ENCODE measurements around the gene SSUH2.
"Not testable (repeated sequence)": the region's sequence is repeated elsewhere in the genome, so short reads cannot be mapped to it uniquely, and the experiment has no call there.

SSUH2 gene, protein sequence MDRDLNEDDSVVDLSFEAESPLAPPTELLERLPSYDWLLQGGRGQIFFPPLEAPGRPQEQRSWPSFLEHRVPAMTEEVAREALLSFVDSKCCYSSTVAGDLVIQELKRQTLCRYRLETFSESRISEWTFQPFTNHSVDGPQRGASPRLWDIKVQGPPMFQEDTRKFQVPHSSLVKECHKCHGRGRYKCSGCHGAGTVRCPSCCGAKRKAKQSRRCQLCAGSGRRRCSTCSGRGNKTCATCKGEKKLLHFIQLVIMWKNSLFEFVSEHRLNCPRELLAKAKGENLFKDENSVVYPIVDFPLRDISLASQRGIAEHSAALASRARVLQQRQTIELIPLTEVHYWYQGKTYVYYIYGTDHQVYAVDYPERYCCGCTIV

DNA sequence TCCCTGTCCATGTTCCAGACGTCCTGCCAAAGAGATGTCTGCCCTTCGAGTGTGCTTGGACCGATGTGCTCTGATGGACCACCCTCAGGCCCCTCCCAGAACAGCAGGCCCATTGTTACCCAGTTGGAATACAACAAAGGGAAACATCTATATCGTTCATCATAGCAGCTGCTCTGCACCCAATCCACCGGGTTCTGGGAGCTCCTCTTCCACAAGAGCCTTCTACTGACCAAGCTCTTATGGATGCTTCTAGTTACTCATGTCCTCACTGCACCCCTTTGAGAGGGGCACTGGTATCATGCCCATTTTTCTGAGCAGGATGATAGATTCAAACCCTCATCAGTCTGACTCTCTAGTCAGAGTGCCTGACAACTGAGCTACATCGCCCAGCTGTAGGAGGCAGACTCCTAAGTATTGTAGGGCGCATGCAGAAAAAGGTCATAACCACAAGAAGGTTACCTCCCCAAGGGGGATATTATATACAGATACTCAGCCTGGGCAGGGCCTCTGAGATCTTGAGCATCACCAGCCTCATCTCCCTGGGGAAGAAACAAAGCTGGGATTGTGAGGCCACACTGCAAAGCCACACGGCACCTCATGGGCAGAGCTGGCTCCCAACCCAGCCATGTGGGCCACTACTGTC, at the start of gene SSUH2:
Gene SSUH2 (minus strand): TSS at position 51 of the 643 bp plus-strand sequence. CDS start 40 bp downstream, at position 11.
- TF ChIP-seq ZFX (IDR thresholded peaks at IDR 0.05), result no peak
- TF ChIP-seq, protein P1, sequence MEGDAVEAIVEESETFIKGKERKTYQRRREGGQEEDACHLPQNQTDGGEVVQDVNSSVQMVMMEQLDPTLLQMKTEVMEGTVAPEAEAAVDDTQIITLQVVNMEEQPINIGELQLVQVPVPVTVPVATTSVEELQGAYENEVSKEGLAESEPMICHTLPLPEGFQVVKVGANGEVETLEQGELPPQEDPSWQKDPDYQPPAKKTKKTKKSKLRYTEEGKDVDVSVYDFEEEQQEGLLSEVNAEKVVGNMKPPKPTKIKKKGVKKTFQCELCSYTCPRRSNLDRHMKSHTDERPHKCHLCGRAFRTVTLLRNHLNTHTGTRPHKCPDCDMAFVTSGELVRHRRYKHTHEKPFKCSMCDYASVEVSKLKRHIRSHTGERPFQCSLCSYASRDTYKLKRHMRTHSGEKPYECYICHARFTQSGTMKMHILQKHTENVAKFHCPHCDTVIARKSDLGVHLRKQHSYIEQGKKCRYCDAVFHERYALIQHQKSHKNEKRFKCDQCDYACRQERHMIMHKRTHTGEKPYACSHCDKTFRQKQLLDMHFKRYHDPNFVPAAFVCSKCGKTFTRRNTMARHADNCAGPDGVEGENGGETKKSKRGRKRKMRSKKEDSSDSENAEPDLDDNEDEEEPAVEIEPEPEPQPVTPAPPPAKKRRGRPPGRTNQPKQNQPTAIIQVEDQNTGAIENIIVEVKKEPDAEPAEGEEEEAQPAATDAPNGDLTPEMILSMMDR (conservative IDR thresholded peaks at IDR 0.05), result no peak
- H3K27ac ChIP-seq, result no peak within 1 kb of the TSS

DNA sequence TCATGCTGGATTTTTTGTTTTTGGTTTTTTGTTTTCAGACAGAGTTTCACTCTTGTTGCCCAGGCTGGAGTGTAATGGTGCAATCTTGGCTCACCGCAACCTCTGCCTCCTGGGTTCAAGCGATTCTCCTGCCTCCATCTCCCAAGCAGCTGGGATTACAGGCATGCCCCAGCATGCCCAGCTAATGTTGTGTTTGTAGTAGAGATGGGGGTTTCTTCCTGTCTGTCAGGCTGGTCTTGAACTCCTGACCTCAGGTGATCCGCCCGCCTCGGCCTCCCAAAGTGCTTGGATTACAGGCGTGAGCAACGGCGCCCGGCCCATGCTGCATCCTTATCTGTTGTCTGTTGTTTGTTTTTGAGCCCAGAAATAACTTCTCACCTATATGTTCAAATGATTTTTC, 46.7 kb upstream of the SSUH2 start:
- not testable (repeated sequence) for H3K27ac ChIP-seq

DNA sequence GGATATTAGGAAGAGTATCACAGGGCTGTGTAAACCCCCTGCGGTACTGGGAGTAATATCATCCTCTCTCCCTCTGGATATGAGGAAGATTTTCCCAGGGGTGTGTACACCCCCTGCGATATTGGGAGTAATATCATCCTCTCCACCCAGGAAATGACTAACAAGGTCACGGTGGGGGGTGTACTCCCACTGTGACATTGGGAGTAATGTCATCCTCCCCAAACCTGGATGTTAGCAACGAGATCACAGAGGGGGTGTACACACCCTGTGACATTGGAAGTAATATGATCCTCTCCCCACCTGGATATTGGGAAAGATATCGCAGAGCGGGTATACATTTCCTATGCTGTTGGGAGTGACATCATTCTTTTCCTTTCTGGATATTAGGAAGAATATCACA, 40.4 kb upstream of the SSUH2 start:
- not testable (repeated sequence) for H3K27ac ChIP-seq

DNA sequence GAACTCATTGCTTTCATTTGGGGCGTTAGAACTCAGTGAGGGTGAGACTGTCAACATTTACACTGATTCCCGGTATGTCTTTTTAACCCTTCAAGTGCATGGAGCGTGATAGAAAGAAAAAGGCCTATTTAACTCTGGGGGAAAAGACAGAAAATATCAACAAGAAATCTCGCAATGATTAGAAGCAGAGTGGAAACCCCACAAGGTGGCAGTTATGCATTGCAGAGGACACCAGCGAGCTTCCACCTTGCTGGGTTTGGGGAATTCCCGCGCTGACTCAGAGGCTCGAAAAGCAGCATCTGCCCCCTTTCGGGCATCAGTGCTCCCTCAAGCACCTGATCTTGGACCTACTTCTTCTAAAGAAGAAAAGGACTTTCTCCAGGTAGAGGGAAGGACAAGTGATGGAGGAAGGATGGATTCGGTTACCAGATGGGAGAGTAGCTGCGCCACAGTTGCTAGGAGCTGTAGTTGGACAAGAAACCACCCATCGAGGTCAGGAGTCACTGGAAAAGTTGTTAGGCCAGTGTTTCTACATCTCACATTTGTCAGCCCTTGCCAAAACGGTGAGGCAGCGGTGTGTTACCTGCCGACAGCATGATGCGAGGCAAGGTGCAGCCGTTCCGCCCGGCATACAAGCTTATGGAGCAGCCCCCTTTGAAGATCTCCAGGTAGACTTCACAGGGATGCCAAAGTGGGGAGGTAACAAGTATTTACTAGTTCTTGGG, 38.4 kb upstream of the SSUH2 start:
- not testable (repeated sequence) for H3K27ac ChIP-seq

DNA sequence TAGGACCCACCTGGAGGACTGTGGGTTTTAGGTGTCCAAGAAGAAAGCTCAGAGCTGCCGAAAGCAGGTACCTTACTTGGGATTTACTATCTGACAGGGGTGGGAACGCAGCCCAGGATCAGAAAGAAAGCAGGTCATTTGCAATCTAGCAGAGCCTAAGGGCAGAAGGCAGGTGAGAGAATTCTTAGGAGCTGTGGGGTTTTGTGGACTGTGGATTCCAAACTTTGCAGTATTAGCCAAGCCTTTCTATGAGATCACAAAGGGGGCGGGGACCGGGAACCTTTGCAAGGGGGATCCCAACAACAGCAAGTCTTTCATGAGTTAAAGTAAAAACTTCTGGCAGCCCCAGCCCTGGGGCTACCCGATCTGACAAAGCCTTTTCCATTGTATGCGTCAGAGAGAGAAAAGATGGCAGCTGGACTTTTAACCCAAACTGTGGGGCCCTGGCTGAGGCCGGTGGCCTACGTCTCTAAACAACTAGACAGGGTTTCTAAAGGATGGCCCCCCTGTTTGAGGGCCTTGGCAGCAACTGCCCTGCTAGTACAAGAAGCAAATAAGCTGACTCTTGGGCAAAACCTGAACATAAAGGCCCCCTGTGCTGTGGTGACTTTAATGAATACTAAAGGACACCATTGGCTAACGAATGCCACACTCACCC, 37.4 kb upstream of the SSUH2 start:
- H3K27ac ChIP-seq, result not testable (repeated sequence)

DNA sequence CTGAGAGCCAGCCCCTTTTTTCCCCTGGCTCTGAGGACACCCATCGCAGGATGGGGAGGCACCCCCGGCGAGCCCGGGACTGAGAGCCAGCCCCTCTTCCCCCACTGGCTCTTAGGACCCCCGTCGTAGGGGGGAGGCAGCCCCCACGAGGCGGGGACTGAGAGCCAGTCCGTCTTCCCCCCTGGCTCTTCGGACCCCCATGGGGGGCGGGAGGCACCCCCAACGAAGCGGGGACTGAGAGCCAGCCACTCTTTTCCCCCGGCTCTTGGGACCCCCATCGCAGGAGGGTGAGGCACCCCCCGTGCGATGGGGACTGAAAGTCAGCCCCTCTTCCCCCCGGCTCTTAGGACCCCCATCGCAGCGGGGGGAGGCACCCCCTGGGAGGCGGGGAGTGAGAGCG, 36.8 kb upstream of the SSUH2 start:
- TF ChIP-seq ZFX (IDR thresholded peaks at IDR 0.05), result no peak
- TF ChIP-seq, protein P1 (conservative IDR thresholded peaks at IDR 0.05), result no peak
- H3K27ac ChIP-seq, result no peak overlapping the region

DNA sequence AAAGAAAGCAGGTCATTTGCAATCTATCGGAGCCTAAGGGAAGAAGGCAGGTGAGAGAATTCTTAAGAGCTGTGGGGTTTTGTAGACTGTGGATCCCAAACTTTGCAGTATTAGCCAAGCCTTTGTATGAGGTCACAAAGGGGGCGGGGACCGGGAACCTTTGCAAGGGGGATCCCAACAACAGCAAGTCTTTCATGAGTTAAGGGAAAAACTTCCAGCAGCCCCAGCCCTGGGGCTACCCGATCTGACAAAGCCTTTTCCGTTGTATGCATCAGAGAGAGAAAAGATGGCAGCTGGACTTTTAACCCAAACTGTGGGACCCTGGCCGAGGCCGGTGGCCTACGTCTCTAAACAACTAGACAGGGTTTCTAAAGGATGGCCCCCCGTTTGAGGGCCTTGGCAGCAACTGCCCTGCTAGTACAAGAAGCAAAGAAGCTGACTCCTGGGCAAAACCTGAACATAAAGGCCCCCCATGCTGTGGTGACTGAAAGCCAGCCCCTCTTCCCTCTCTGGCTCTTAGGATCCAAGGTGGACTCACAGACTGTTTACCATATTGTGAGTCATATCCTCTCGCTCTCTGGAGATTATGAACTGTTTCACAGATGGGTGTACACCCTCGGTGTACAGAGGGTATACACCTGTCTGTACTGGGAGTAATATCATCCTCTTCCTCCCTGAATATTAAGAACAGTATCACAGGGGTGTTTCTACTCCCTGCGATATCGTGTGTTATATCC, 35.4 kb upstream of the SSUH2 start:
- H3K27ac ChIP-seq, result not testable (repeated sequence)

DNA sequence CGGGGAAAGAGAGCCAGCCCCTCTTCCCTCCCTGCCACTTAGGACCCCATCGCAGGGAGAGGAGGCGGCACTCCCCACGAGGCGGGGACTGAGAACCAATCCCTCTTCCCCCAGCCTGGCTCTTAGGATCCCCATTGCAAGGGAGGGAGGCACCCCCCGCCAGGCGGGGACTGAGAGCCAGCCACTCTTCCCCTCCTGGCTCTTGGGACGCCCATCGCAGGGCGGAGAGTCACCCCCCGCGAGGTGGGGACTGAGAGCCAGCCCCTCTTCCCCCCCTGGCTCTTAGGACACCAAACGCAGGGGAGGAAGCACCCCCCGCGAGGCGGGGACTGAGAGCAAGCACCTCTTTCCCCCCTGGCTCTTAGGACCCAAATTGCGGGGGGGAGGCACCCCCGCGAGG, 34.2 kb upstream of the SSUH2 start:
- TF ChIP-seq, protein P1 (conservative IDR thresholded peaks at IDR 0.05), result no peak
- TF ChIP-seq ZFX (IDR thresholded peaks at IDR 0.05), result no peak

DNA sequence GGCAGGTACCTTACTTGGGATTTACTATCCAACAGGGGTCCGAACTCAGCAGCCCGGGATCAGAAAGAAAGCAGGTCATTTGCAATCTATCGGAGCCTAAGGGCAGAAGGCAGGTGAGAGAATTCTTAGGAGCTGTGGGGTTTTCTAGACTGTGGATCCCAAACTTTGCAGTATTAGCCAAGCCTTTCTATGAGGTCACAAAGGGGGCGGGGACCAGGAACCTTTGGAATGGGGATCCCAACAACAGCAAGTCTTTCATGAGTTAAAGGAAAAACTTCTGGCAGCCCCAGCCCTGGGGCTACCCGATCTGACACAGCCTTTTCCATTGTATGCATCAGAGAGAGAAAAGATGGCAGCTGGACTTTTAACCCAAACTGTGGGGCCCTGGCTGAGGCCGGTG, 32.7 kb upstream of the SSUH2 start:
- H3K27ac ChIP-seq, result not testable (repeated sequence)

More for the DNA sequence above, 34.2 kb upstream of the SSUH2 start:
- H3K27ac ChIP-seq, result no peak overlapping the region

DNA sequence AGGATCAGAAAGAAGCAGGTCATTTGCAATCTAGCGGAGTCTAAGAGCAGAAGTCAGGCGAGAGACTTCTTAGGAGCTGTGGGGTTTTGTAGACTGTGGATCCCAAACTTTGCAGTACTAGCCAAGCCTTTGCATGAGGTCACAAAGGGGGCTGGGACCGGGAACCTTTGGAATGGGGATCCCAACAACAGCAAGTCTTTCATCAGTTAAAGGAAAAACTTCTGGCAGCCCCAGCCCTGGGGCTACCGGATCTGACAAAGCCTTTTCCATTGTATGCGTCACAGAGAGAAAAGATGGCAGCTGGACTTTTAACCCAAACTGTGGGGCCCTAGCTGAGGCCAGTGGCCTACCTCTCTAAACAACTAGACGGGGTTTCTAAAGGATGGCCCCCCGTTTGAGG, 31.0 kb upstream of the SSUH2 start:
- not testable (repeated sequence) for H3K27ac ChIP-seq

Data from C4-2B (cell line).